Adipocyte (in vitro differentiated cells): Measurements from ENCODE around the gene GABARAPL1.

Experiments used
- DNase-seq: peaks from one replicate; pipeline ENCODE4 v3.0.0-alpha.2; 2015; ENCODE audit warnings: low read depth
- H3K27me3 ChIP-seq: replicated peaks from 2 replicates; pipeline ENCODE4 v1.7.0; 2013; ENCODE audit warnings: mild to moderate bottlenecking, low read length, moderate library complexity; ENCODE audit not compliant: control insufficient read depth, insufficient read depth
- H3K36me3 ChIP-seq: 2 replicates; pipeline ENCODE4 v1.7.0; 2013; ENCODE audit warnings: low read length, mild to moderate bottlenecking, moderate library complexity; ENCODE audit not compliant: control insufficient read depth, insufficient read depth, severe bottlenecking
- H3K4me1 ChIP-seq: 2 replicates; pipeline ENCODE4 v1.7.0; 2013; ENCODE audit warnings: mild to moderate bottlenecking, low read length, moderate library complexity; ENCODE audit not compliant: control insufficient read depth, insufficient read depth
- H3K4me3 ChIP-seq: 2 replicates; pipeline ENCODE4 v1.7.0; 2013; ENCODE audit warnings: mild to moderate bottlenecking, low read length, moderate library complexity
- H3K9ac ChIP-seq: 2 replicates; pipeline ENCODE4 v1.7.0; 2013; ENCODE audit warnings: mild to moderate bottlenecking, low read length, moderate library complexity
- H3K9me3 ChIP-seq: 2 replicates; pipeline ENCODE4 v1.7.0; 2013; ENCODE audit warnings: mild to moderate bottlenecking, low read length, moderate library complexity; ENCODE audit not compliant: control insufficient read depth

The GABARAPL1 gene

GRCh38 chr12:10212739-10213131, at the start of gene GABARAPL1:
Gene GABARAPL1 (plus strand): TSS chr12:10212877. CDS start chr12:10213130, 253 bp downstream.
- peak; percentile 91 for DNase-seq
- peak within 1 kb of the TSS; percentile 99 for H3K4me3 ChIP-seq
- H3K36me3 ChIP-seq = no peaks in the 10 kb centered on the region
- H3K4me1 ChIP-seq = peaks cover 16% of the 10 kb centered on the region
- H3K9me3 ChIP-seq = no peaks in the 10 kb centered on the region
- H3K9ac ChIP-seq = peak within 1 kb of the TSS; percentile 97
- no peaks in the 10 kb centered on the region for H3K27me3 ChIP-seq

DNA sequence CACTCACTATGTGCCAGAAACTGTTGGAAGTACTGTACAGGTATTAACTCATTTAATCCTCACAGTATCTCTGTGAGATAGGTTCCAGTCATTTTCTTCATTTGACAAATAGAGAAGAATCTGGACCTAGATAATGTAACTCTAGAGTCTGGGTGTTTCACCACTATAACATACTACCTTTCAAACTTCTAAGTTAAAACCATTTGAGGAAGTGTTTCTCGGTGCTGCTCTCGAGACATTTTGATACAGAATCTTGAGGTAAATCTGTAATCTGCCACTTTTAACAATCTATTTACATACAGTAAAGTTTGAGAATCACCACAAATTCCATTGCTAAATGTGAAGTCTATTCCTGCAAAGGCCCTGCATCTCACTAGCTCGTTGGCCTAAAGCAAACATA, 49.6 kb upstream of the GABARAPL1 start:
- H3K4me1 ChIP-seq = peaks cover 8% of the 10 kb centered on the region
- H3K27me3 ChIP-seq = no peaks in the 10 kb centered on the region
- DNase-seq = no peak
- H3K9me3 ChIP-seq = no peaks in the 10 kb centered on the region
- no peak overlapping the region for H3K9ac ChIP-seq
- H3K36me3 ChIP-seq = no peaks in the 10 kb centered on the region
- H3K4me3 ChIP-seq = no peak overlapping the region

DNA sequence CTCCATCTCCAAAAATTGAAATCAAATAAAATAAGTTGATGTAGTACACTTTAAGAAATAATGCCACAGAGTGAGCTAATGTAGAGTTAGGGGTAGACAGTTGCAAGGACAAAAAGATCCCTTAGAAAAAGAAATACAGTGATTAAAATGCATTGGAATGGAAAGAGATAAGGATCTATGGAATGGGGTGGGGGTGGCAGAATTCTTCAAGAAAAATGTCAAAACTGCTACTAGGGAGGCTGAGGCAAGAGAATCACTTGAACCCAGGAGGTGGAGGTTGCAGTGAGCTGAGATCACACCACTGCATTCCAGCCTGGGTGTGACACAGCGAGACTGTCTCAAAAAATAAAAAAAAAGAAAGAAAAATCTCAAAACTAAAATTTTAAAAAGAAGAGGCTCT, 47.3 kb upstream of the GABARAPL1 start:
- no peak overlapping the region for H3K4me3 ChIP-seq
- no peaks in the 10 kb centered on the region for H3K9me3 ChIP-seq
- peaks cover 8% of the 10 kb centered on the region for H3K4me1 ChIP-seq
- no peaks in the 10 kb centered on the region for H3K27me3 ChIP-seq
- no peak overlapping the region for H3K9ac ChIP-seq
- no peak for DNase-seq
- H3K36me3 ChIP-seq = no peaks in the 10 kb centered on the region

DNA sequence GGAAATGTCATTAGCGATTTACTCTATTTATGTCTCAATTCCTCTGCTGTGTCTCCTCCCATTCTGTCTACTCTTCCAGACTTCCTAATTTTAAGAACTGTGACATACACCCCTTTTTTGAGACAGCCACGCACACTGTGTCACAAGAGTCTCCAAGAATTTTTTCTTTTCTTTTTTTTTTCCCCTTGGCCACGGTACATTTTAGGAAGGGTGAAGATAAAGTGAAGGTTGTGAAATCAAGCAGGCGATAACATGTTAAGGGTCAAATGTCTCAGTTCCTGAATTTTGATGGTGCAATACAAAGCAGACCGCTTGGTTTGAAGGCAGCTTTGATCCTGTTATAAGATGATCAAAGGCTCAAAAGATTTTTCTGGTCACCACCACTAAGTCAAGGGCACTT, 45.1 kb upstream of the GABARAPL1 start:
- Histone ChIP-seq H3K27me3 (no peaks in the 10 kb centered on the region), H3K4me1 (peaks cover 8% of the 10 kb centered on the region), H3K4me3 (peak overlapping the region; percentile 27), H3K9ac (no peak overlapping the region), H3K9me3 (no peaks in the 10 kb centered on the region), H3K36me3 (no peaks in the 10 kb centered on the region)
- peak; percentile 56 for DNase-seq

DNA sequence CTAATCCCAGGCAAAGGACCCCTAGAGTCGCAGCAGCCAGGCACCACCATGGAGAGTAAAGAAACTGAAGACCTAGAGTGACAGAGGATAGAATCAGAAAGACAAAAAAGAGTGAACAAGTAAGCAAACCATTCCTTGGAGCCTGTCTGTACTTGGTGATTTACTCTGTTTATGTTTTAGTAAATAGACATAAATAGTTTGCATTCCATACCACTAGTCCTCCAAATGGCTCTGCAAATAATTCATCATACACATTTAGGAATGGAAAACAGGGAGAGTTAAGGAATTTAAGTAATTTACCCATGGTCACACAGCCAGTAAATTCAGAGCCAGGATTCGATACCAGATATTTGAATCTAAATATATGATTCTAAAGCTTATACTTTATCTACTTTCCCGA, 43.6 kb upstream of the GABARAPL1 start:
- H3K9me3 ChIP-seq = no peaks in the 10 kb centered on the region
- H3K4me3 ChIP-seq = no peak overlapping the region
- H3K27me3 ChIP-seq = no peaks in the 10 kb centered on the region
- H3K4me1 ChIP-seq = peaks cover 8% of the 10 kb centered on the region
- H3K36me3 ChIP-seq = no peaks in the 10 kb centered on the region
- no peak overlapping the region for H3K9ac ChIP-seq
- DNase-seq = peak; percentile 52

DNA sequence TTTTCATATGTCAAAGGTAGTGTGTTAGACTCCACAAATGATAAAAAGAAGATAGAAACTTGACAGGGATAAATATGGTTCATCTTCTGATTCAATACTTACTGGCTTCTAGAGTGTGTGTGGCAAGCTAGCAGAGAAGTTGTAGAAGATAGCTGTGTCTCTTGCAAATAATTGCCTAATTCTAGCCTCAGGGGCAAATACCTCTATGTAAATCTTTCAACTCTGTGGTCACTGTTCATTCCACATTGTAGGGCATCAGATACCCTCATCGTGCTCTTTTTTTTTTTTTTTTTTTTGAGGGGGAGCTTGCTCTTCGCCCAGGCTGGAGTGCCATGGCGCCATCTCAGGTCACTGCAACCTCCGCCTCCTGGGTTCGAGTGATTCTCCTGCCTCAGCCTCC, 42.5 kb upstream of the GABARAPL1 start:
- Histone ChIP-seq H3K27me3 (no peaks in the 10 kb centered on the region), H3K4me1 (peaks cover 8% of the 10 kb centered on the region), H3K9me3 (no peaks in the 10 kb centered on the region), H3K4me3 (no peak overlapping the region), H3K36me3 (no peaks in the 10 kb centered on the region), H3K9ac (no peak overlapping the region)
- peak; percentile 63 for DNase-seq

DNA sequence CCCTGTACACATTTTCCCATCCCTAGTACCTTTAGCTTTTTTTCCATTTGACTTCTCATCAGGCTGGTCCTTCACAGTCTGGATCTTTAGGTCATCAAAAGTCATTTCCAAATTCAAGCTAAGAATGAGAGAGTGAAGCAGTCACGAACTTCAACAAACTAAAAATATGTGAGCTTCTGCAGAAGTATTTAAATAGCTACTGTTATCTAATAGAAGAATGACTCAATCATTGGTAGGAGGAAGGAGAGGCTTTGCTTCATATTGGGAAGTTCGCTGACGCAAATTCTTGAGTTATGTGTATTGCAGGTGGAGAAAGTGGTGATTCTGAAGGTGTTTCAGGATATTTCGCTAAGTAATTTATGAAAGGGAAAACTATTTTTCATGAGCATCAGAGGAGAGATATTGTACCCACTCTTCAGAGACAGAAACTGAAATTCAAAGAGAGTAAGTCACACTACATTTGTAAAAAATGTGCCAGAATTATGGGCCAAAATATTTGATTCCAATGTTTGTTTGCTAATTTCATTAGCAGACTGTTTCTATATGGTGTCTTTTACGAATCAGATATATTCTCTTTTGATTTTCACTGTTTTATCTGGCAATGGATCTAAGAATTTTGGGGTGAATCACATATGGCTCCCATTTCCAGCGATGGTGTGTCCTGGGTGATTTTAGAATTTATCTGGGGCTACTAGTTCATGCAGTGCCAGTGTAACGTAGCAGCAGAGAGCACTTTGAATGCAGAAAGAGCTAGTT, 40.5 kb upstream of the GABARAPL1 start, which contains the start of gene OLR1:
TSS of gene OLR1 (minus strand) at position 160 of the 756 bp plus-strand sequence. CDS start at position 105, 55 bp downstream.
- Histone ChIP-seq H3K36me3 (no peaks in the 10 kb centered on the region), H3K4me1 (peaks cover 8% of the 10 kb centered on the region), H3K9ac (no peak within 1 kb of the TSS), H3K9me3 (no peaks in the 10 kb centered on the region), H3K27me3 (no peaks in the 10 kb centered on the region), H3K4me3 (no peak within 1 kb of the TSS)
- no peak for DNase-seq

DNA sequence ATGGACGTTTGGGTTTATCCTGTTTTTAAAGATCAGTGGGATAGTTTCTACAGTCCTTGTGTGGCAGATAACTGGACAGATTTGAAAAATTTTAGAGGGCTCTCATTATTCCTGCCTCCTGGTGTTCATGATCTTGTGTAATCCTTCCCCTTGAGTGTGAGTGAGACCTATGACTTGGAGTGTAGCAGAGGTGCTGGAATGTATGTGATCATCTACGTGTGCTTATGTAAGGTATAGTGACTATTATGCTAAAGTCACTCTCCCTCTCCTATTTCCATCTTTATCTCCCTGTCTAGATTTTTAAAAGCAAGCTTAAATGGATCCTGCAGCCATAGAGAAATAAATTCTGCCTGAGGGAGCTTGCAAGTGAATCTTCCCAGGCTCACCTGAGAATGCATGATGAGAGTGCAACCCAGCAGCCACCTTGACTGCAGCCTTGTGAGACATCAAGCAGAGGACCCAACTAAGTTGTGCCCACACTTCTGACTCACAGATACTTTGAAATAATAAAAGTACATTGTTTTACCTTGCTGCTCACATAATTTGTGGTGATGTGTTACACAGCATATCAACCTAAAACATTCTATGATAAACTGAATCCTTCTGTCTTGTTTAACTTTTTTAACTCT, 37.6 kb upstream of the GABARAPL1 start:
- Histone ChIP-seq H3K9ac (no peak overlapping the region), H3K4me3 (no peak overlapping the region), H3K36me3 (no peaks in the 10 kb centered on the region), H3K9me3 (no peaks in the 10 kb centered on the region), H3K27me3 (no peaks in the 10 kb centered on the region), H3K4me1 (peaks cover 6% of the 10 kb centered on the region)
- no peak for DNase-seq

GRCh38 chr12:10175846-10176636, 36.6 kb upstream of the GABARAPL1 start:
- H3K27me3 ChIP-seq = no peaks in the 10 kb centered on the region
- H3K4me1 ChIP-seq = peaks cover 6% of the 10 kb centered on the region
- no peak for DNase-seq
- no peaks in the 10 kb centered on the region for H3K9me3 ChIP-seq
- no peaks in the 10 kb centered on the region for H3K36me3 ChIP-seq
- H3K9ac ChIP-seq = no peak overlapping the region
- H3K4me3 ChIP-seq = no peak overlapping the region

DNA sequence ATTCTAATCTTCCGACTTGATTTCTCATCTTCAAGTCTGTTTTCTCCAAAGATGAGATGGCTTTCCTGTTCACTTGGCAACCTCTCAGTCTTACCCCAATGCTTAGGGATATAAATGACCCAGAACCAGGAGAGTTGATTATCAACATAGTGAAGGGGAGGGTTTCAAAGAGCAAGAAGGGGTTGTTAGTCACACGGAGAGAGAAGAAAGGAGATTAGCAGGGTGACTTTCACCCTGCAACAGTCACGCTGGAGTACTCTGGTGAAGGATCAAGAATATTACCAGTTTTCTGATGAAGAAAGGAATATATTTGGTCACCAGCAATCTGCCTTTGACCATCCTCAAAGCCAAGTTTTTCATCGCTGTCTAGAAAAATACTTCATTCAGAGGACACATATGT, 33.9 kb upstream of the GABARAPL1 start, which contains the start of gene TMEM52B:
TSS of gene TMEM52B (plus strand) at position 212 of the 400 bp plus-strand sequence. CDS start 543 bp downstream, outside the sequence.
- H3K4me1 ChIP-seq = peaks cover 20% of the 10 kb centered on the region
- H3K9ac ChIP-seq = no peak within 1 kb of the TSS
- no peaks in the 10 kb centered on the region for H3K9me3 ChIP-seq
- H3K4me3 ChIP-seq = no peak within 1 kb of the TSS
- H3K27me3 ChIP-seq = no peaks in the 10 kb centered on the region
- no peaks in the 10 kb centered on the region for H3K36me3 ChIP-seq
- DNase-seq = no peak

- H3K9me3 ChIP-seq = no peaks in the 10 kb centered on the region
- no peaks in the 10 kb centered on the region for H3K36me3 ChIP-seq
- no peak overlapping the region for H3K4me3 ChIP-seq
- no peaks in the 10 kb centered on the region for H3K27me3 ChIP-seq
- no peak for DNase-seq
- peaks cover 29% of the 10 kb centered on the region for H3K4me1 ChIP-seq
- no peak overlapping the region for H3K9ac ChIP-seq
These were observed 32.9 kb upstream of the GABARAPL1 start for GRCh38 chr12:10179776-10180181.
